Stimulated activated CD4-positive, alpha-beta T cell treated with anti-CD3 and anti-CD28 coated beads, TNF-alpha, amount 100 ng/mL, for 4 hours (primary cell): ENCODE measurements around the gene UHRF1.
"Not testable (repeated sequence)": the region's sequence is repeated elsewhere in the genome, so short reads cannot be mapped to it uniquely, and the experiment has no call there.

Experiments
- DNase-seq, 3 experiments: peaks; one replicate each; pipeline ENCODE4 v3.0.0-alpha.2; 2020; ENCODE audit warnings: low read depth in 3 of 3

UHRF1 gene

DNA sequence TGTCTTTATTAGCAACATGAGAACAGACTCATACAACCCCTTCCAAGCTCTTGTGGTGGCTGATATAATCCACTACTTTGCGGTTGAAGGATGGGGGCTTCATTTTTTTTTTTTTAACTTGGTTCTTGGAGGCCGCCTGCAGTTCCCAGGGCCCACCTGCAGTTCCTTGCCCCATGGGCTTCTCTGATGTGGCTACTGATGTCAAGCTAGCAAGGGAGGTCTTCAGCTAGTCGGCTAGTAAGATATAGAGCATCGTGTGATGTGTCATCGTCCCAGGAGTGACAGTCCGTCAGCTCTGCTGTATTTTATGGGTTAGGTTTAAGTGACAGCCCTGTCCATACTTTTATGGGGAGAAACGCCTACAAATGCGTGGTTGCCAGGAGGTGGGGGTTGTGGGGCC lies 26.1 kb downstream of the UHRF1 start:
- DNase-seq = no peak

DNA sequence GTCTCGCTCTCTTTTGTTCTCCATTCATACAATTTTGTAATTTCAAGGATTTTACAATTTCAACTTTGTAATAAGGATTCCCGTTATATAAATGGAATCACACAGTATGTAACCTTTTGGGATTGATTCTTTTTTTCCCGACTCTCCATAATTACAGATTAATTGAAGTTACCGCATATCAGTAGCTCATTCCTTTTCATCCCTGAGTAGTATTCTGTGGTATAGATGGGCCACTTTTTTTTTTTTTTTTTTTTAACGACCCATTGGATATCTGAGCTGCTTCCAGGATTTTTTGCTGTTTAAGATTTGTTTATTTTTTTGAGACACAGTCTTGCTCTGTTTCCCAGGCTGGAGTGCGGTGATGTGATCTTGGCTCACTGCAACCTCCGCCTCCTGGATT lies 27.8 kb downstream of the UHRF1 start:
- no peak for DNase-seq

DNA sequence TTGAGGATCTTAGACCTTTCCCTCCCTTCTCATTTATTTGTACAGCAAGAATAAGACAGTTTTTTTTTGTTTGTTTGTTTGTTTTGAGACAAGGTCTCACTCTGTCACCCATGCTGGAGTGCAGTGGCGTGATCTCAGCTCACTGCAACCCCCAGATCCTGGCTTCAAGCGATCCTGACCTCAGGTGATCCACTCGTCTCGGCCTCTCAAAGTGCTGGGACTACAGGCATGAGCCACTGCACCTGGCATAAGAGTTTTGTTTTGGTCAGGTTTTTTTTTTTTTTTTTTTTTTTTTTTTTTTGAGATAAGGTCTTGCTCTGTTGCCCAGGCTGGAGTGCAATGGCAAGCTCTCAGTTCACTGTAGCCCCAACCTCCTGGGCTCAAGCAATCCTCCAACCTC lies 29.2 kb downstream of the UHRF1 start:
- DNase-seq = not testable (repeated sequence)

DNA sequence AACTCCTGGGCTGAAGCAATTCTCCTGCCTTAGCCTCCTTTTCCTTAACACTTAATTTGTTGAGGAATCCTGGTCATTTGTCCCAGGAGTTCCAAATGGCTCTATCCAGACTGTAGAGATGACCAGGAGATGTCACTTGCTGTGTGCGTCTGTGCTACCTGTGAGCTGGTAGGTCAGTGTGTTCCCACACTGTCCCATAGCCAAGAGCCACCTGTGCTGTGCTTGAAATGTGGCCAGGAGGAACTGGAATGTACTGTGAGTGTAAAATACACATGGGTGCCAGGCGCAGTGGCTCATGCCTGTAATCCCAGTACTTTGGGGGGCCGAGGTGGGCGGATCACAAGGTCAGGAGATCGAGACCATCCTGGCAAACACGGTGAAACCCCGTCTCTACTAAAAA lies 30.2 kb downstream of the UHRF1 start:
- no peak for DNase-seq

DNA sequence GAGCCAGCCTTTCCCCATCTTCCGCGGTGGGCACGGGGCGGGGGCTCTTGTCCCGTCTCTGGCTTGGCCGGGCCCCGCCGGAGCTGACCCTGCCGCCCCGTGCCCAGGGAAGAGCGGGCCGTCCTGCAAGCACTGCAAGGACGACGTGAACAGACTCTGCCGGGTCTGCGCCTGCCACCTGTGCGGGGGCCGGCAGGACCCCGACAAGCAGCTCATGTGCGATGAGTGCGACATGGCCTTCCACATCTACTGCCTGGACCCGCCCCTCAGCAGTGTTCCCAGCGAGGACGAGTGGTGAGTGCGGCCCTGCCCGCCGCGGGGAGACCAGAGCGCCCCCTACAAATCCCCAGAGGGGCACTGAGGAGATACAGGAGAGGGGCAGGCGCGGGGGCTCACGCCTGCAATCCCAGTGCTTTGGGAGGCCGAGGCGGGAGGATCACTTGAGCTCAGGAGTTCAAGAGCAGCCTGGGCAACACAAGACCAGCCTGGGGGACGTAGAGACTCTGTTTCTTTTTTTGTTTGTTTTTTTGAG lies 32.4 kb downstream of the UHRF1 start:
- DNase-seq = not testable (repeated sequence)

DNA sequence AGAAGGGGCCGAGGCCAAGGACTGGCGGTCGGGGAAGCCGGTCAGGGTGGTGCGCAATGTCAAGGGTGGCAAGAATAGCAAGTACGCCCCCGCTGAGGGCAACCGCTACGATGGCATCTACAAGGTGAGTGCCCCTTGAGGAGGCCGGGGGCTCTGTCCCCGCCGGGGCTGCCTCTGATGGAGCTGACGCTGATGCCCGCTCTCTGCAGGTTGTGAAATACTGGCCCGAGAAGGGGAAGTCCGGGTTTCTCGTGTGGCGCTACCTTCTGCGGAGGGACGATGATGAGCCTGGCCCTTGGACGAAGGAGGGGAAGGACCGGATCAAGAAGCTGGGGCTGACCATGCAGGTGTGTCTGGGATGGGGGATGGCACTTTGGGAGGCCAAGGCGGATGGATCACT lies 41.3 kb downstream of the UHRF1 start:
- not testable (repeated sequence) for DNase-seq

DNA sequence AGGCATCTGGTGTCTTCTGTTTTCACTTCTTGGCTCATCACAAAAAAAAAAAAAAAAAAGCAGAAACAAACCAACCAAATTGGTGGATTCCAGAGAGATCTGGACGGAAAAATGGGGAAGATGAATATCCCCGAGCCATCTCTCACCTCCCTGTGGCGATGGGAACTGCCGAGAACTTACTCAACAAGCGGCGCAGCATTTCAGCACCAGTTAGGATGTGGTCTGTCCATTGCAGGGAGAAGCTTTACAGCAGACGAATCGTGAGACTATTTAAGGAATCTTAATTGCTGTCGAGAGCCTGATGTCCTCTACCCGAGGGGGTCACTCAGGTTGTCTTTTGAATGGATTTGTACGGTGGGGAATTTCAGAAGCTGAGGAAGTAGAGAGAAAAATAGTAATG lies 42.4 kb downstream of the UHRF1 start:
- no peak for DNase-seq

DNA sequence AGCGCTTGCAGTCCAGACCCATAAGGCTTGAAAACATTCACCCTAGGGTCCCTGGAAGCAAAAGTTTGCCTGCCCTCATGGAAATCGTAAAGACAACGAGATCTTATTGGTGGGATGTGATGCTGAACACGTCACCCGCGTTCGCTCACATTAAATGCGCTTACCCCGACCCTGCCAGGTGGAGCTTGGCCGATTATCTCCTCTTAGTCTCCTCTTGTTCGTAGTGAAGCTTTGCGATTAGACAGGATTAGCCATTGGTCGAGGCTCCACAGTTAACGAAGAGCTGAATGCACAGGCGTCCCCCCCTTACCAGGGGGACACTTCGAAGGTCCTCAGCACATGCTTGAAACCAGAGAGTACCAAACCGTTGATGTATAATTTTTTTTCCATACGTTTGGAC lies 43.6 kb downstream of the UHRF1 start:
- DNase-seq = no peak

DNA sequence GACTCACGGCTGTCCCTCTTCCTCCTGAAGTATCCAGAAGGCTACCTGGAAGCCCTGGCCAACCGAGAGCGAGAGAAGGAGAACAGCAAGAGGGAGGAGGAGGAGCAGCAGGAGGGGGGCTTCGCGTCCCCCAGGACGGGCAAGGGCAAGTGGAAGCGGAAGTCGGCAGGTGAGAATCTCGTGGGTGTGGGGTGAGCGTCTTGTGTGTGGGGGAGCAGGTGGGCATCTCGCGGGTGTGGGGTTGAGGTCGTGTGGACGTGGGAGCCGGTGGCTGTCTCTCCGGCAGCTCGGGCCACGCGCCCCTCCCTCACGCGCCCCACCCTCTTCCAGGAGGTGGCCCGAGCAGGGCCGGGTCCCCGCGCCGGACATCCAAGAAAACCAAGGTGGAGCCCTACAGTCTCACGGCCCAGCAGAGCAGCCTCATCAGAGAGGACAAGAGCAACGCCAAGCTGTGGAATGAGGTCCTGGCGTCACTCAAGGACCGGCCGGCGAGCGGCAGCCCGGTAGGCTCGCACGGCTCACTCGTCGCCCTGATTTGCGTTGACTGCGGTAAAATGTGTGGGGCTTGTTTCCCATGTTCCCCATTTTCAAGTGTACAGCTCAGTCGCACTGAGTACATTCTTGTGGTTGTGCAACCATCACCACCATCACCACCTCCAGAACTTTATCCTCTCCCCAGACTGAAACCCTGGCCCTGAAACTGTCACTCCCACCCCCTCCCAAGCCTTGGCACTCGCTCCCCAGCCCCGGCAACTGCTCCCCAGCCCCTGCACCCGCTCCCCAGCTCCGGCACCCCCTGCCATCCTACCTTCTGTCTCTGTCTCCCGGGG lies 45.2 kb downstream of the UHRF1 start:
- not testable (repeated sequence) for DNase-seq

DNA sequence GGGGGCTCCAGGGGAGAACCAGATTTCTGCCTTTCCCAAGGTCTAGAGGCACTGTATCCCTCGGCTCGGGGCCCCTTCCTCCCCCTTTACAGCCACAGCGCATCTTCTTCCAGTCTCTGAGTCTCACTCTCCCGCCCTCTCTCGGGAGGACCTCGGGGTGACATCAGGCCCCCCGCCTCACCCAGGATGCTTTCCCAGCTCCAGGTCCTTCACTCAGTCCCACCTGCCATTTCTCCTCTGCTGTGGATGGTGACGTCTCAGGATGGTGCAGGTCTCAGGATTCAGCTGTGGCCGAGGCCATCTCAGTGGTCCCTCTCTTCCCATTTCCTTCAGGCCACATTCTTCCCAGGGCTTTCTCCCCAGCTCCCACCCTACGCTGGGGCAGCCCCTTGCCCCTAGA lies 46.0 kb downstream of the UHRF1 start:
- DNase-seq = no peak

DNA sequence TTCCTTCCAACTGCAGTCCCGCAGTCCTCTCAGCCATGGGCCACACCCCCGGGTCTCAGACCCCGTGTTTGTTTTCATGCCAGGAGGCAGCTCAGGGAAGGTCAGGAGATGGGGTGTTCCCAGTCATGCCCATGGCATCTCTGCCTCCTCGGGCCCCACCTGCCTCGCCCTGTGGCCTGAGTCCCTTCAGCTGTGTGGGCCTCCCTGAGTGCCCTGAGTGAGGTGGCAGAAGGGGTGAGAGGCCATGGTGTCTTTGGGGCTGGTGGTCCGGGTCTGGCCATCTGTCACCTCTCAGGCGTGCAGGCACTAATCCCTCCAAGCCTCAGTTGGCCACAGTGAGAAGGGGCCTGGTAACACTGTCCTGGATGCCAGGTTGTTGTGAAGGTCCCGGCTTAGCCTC lies 48.7 kb downstream of the UHRF1 start:
- no peak for DNase-seq

DNA sequence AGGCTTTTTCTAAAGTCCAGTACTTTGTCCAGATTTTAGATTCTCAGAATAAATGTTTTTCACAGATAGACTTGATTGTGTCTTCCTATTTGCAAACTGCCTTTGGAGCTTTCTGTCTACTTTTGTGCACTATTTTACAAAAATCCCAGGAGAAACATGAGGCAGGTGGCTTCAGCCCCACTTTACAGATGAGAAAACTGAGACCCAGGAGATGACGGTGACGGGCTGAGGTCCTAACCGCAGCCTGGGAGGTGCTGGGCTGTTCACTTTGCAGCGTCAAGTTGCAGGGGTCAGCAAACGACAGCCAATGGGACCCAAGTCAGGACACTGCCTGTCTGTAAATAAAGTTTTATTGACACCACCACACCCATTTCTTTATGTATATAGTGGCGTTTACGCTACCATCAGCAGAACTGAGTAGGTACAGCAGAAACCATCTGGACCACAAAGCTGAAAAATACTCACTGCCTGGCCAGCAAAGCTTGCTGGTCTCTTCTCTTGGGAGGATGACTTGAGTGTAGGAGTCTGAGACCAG lies 52.9 kb downstream of the UHRF1 start:
- no peak for DNase-seq

DNA sequence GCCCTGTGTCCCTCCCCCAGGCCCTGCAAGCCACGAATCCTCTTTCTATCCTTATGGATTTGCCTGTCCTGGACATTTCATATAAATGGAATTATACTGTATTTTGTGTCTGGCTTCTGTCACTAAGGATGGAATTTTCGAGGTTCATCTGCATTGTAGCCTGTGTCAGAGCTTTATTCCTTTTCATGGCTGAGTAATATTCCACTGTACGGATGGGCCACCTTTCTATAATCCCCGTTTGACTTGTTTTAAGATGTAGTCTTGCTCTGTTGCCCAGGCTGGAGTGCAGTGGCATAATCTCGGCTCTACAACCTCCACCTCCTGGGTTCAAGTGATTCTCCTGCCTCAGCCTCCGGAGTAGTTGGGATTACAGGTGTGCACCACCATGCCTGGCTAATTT lies 55.8 kb downstream of the UHRF1 start:
- DNase-seq = no peak

DNA sequence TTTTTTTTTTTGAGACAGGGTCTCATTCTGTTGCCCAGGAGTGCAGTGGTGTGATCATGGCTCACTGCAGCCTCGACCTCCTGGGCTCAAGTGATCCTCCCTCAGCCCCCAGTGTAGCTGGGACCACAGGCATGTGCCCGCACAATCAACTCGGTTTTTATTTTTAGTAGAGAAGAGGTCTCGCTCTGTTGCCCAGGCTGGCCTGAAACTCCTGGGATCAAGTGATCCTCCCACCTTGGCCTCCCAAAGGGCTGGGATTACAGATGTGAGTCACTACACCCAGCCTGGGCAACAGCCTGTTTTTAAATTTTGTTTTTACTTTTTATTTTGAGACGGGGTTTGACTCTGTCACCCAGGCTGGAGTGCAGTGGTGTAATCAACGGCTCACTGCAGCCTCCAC lies 57.3 kb downstream of the UHRF1 start:
- DNase-seq = no peak

DNA sequence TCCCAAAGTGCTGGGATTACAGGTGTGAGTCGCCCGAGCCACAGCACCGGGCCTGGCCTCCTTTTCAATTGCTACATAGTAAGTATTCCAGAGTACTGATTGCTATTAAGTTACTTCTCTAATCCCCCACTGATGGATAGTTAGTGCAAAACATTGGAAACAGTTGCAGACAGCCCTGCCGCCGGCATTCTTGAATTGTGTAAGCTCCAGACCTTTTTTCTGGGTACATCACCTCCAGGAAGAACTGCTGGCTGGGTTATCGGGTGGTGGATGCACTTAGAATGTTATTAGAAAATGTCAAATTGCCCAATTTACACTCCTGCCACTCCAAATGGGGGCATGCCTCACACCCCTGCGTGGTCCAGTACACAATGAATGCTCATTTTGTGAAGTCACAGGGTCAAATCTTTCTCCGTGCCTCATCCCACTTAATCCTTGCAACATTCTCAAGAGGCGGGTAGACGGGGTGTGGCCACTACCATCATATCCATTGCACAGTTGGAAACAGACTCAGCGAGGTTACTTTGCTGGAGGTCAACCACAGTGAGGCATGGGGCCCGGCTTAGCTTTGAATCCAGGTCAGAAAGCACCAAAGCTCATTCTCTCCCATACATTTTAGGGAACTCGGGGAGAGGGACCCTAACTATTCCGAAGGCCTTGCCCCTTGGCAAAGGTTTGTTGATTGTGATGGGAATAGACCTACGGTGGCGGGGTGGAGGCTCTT lies 58.6 kb downstream of the UHRF1 start:
- DNase-seq = no peak

DNA sequence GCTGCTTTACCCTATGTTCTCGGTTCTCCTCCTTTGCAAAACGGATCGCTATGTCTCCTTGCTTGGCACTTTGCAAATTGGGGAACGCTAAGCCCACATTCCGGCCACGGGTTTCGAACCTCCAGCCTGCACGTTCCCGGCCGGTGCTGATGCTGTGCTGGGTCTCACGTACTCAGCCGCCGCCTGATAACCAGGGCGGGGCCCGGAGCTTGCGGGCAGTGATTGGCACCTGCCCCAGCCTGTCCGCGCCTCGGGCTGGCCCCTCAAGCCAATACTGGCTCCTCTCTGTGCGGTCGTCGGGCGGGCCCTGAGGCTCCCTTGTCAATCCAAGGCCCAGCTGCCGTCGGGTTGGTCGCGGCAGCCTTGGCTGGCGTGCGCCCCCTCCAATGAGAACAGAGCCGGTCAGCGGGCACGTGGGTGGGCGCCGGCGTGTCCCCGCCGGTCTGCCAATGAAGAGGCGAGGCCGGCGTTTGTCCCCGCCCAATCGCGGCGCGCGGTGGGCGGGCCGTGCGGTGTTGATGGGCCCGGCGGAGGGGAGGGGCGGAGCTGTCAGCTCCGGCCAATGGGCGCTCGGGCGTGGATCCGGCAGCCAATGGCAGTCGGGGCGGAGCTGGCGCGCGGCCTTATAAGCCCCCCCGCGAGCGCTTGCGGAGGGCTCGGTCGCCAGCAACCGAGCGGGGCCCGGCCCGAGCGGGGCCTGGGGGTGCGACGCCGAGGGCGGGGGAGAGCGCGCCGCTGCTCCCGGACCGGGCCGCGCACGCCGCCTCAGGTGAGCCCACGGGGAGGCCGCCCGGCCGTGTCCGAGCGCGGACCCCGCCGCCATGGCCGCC lies 59.4 kb downstream of the UHRF1 start, which contains the start of gene KDM4B:
Gene KDM4B, plus strand, starts transcription at position 652 of the 830 bp plus-strand sequence. CDS start 63,778 bp downstream, outside the sequence.
- DNase-seq = peak; percentile 95 to 98 (median 98)

DNA sequence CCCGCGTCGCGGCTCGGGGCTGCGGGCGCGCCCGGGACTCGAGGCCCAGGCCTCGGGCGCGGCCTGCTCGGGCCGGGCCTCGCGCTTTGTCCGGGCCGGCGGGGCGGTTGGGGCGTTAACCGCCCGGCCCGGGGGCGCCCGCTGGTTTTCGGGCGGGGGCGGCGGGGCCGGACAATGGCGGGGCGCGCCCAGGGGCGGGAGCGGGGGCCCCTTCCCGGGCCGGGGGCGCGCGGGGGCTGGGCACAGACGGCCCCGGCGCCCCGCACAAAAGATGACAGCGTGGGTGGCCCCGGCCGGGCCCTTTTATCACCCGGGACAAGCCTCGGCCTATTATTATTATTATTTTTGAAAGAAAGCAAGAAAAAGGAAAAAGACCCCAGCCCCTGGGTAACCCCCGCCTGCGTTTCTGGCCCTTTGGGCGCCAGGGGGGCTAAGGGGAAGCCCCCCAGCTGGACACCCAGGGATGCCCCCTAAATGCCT lies 60.0 kb downstream of the UHRF1 start:
- no peak for DNase-seq

DNA sequence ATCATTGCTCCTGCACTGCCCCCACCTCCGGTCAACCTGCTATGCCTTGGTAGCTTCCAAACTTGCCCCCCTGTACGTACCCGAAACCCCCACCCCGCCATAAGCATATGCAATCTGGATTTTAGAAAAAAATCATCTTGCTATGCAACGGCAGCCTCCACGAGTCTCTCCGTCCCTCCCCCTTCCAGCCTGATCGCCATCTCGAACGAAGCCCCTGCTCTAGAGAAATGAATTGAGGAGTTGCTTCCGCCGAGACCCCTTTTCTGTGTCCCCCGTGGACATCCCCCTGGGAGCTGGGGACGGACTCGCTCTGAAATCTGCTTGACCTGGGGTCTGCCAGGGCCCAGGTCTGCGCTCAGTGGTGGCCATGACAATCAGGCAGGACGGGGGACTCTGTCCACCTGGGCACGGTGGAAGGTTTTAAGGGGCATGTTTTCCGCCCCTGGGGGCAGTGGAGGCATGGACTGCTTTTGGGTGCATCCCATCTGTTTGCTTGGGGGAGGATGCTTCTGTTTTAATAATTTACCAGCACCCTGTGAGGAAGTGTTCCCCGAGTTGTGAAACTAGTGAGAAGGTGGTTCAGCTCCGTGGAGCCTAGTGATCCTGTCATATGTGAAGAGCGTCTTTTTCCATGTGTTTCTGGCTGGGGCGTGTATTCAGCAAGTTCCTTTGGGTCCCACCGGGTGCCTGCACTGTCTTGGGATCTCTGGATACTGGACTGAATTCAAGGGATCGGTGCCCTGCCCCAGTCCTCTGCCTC lies 60.7 kb downstream of the UHRF1 start:
- no peak for DNase-seq

DNA sequence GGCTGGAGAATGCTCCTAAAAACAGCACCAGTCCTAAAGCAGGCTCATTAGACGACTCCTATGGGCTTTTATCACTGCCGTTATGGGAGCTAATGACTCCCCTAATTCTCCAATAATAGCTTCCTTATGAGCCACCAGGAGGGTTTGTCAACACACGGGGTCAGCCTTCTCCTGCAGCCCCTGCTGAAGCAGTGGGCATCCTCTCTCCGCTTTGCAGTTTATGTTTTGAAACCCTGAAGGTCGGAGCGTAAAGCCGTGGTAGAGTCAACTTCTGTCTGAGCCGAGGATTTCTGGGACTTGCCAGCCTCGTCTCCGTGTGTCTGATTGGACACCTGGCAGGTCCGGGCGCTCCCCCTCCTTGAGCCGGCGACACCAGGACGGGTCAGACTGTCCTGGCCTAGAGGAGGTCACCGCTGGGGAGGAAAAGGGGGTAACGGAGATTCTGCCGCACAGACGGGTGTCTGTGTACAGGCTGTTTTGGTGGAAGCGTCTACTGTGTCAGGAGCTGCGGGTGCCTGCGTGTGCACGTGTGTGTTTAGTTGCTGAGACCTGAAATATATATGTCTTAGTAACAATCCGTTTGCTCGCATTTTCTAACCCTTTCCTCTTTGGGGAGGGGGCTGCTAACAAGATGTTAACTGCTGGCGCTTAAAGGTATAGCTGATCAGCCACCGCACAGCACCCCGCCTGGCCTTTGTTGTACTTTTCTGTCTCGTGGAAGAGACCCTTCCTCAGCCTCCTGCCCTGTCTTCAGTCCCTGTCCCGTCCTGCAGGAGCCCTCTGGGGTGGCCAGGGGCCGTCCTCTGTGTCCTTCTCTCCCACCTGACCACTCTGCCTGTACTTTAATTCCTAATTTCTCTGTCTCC lies 61.5 kb downstream of the UHRF1 start:
- no peak for DNase-seq

DNA sequence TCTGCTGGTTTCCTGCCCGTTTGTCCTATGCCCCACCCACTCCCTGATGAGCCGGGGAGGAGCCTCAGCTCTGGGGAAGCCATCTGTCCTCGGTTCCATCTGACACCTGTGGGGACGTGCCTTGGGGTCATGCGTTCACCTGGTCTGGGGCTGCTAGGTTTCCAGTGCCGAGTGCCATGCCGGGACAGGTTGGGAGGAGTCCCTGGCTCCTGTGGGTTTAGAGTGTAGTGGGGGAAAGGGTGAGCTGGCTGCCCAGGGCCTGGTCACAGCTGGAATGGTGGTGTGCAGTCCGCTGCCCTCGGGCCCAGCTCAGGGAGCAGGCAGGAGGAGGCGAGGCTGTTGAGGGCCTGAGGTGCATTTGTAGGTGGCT lies 62.1 kb downstream of the UHRF1 start:
- peak in 1 of 3 experiments; percentile 6 for DNase-seq
